GM21723 (cell line): ENCODE data around the gene SLC43A1.

ENCODE experiments used
- ATAC-seq: cut with Tn5 transposase; IDR thresholded peaks from one replicate; pipeline ENCODE4 v1.9.1; 2021; ENCODE audit warnings: mild to moderate bottlenecking, moderate library complexity; ENCODE audit not compliant: unreplicated experiment

The SLC43A1 gene

DNA sequence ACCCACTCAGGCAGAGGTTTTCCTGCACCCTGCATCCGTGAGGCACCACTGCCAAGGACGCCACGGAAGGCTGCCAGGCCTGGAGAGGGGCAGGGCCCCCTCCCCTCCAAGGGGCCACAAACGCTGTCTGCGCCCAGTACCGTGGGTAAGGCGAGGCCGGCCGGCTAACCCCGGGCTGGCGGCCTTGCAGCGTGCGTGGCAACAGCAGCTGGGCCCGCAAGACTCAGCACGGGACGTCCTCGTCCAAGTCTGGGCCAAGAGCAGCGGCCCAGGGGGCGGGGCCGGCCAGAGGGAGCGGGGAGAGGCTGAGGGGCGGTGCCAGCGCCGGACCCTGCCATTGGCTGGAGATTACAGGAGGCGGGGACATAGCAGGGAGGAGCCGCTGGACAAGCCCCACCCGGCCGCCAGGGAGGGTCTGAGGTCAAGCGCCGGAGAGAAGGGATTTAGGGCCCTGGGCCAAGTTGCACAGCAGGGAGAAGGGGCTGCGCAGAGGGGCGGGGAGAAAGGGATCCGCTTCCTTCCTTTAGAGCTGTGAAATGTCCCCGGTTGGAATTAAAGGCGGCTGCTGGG, 16.0 kb downstream of the SLC43A1 start:
- ATAC-seq, result peak; percentile 93

DNA sequence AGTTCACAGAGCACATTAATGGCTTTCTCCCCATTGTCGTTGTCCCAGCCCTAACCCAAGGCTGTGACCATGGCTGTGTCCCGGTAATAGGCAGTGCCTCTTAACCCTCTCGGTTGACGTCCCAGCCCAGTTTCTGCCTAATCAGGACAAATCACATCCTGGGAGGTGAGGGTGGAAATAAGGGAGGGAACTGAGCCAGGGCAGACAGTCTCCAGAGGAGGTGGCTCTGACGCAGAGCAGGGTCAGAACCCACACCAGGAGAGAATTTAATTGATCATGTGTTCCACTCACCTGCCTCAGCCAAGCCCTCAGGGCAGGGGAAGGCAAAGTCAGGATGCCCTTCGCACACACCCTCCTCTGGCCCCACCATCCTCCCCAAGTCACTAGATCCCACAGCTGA, 17.0 kb downstream of the SLC43A1 start:
- ATAC-seq, result no peak

DNA sequence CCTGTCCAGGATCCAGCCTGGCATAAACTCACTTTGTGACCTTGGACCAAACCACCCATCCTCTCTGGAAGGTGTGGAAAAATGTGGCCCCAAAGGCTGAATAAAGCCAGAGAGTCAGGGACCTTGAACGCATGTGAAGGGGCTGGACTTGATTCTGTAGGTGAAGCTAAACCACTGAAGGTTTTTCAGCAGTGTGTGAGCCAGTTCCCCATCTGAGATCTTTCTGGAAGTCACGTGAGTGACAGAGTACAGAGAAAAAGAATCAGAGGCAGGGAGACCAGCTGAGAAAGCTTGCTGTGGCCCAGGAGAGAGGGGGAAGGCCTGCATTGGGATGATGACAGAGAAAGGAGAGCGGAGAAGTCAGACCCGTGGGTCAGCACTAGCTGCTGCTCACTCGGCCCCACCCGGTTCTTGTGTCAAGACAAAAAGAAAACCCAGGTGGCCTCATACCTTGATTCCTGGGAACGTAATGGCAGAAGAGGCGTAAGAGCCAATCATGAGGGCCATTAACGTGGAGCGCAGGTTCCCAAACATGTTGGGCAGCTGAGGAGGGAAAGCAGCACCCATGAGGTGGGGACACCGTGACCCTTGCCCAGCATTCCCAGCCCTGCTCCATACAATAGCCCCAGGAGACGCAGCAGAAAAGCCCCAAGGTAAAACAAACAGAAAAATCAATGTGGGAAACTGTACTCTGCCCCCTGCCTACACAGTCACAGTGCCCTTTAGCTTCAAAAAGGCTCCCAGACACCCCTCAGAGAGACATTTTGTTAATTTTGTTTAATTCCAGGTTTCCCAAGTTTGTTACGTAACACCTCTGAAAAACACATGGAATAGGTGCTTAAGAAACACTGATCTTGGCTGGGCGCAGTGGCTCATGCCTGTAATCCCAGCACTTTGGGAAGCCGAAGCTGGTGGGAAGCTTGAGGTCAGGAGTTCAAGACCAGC, 17.9 kb downstream of the SLC43A1 start:
- no peak for ATAC-seq

DNA sequence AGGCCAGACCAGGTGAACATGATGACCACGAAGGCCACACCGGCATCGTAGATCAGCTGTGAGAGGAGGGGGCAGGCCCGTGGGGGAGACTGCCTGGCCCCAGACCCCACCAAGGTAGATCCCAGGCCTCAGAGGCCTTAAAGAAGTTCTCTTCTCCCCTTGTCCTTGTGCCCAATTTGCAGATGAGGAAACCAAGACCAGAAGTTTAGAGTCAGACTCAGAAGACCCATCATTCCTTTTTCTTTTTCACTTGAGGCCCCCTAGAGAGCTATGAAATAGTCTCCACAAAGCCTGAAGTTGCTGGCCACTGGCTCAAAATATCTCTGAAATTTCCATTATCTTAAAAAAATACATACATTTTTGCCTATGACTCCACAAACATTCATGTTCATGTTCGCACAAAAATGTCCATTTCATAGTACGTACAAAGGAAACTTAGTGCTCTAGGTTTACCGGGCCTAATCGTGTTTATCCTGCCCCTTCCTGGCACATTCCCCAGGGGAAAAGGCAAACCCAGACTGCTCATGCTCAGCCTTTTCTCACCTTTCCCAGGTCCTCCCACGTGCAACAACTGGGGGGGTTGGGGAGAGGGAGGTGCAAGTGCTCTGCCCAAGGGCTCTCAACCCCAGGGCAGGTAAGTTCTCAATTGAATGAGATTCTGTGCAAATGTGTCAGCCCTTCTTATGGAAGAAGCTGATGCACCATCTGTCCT, 19.2 kb downstream of the SLC43A1 start:
- no peak for ATAC-seq

DNA sequence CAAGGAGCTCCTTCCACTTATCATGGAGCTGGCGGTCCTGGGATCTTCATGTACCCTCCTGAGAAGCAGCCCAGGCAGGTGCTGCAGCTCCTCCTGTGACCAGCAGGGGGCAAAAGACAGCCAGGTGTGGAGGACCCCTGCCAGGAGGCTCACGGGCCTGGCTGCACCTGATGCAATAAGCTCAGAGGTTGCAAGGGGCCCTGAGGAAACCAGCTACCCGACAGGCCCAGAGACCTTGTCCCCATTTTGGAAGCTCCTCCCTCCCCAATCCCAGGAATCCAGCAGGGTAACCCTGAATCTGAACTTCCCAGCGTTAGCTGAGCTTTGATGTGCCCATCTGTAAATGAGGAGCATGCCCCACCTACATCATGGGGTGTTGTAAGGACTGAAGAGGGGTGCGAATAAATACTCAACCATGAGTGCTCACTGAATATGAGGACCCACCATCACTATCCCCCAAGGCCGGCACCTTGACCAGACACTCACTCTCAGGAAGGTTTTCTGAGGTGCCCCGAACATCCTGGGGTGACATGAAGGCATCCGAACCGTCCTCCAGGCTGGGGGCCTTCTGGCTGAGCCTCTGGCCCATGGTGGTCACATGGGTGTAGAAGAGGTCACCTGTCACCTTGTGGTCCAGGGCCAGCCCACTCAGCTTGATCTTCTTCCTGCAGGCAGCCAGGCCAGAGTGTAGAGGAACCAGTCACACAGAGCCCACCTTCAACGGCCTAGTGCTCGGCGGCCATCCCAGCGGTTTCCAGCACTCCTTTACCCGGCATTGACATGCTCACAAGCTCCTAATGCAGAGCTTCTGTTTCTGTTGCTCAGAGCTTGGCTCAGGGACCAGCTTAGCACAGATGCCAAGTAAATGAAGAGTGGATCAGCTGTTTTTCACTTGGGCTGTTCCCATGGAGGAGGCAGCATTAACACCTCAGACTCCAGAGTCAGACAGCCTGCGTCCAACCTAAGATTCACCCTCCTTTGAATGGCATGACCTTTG, 21.7 kb downstream of the SLC43A1 start:
- peak; percentile 84 for ATAC-seq

DNA sequence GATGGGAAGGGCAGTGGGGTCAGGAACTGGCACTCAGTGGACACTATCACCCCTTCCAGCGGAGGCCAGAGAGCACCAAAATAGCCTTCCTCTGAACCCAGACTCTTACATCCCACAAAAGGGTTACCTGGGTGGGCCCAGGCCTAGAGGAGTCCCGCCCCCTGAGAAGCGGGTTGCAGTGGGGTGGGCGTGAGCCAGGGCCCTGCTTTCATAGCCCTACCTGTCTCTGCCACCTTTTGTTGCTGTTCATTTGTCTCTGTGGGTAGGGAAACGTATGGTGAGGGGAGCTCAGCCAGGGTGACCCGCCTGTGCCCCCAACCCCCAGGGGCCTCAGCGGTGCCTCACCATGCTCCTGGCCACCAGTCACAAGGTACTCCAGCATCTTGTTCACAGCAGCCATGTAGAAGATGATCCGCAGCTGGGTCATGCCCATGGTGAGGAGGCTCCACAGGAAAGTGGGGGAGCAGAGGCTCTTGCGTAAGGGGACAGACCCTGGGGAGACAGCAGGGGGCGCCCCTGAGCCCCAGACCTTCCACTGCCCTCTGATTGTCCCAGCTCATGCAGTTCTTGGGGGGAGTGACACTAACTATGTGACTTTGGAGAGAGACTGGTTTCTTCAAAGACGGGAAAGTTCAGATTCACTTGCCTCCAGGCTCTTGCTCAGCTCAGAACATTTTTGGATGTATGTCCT, 24.0 kb downstream of the SLC43A1 start:
- no peak for ATAC-seq

DNA sequence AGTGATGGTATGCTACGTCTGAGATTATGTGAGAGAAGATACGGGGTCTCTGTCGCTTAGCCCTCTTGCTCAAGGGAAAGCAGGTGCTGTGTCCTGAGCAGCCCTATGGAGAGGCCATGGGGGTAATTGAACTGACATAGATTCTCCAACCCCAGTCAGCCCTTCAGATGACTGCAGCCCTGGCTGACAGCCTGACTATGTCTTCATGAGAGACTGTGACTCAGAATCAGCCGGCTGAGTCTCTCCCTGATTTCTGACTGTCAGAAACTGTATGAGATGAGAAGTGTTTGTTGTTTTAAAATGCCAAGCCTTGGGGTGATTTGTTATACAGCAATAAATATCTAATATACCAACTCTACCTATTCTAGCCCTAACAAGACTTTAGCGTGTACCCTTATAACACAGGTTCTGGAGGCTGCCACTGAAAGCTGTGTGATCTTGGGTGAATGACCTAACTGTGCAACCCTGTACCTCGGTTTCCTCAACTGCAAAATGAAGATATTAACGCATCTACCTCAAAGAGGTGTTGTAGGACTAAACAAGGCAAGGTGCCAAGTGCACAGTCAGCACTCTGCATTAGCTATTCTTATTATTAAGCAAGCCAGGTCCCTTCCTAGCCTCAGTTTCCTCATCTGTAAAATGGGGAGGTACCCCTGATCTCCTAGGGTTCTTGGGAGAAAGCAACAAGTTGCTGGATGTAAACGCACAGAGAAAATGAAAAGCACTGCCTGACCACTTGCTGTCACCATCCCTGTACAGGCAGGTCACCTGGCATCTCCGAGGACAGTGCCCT, 24.9 kb downstream of the SLC43A1 start:
- no peak for ATAC-seq

DNA sequence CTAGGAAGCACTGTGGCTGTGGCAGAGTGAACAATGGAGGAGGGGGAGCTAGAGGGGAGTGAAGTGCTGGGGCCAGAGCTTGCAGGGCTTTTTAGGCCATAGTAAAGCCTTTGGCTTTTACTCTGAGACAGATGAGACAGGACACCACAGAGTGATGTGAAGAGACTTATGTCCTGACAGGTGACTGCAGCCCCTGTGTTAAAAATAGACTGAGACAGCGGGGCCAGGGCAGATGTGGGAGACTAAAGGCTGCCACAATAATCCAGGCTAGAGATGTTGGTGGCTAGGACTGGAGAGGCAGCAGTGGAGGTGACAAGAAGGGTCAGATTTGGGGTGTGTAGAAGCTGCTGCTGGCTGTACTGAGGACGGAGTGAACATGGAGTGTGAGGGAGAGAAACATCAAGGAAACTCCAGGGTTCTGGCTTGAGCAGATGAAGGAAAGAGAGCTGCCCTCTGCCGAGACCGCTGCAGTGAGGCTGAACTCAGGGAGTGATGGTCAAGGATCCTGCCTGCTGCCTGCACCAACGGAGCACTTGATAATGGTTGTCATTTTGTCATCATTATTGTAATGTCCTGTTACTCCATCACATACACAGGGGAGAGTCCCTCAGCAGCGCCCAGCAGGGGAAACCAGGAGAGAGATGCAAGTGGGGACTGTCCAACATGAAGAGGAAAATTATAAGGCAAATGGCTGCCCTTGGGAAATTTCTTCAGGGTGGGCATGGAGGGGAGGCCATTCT, 27.4 kb downstream of the SLC43A1 start:
- no peak for ATAC-seq

DNA sequence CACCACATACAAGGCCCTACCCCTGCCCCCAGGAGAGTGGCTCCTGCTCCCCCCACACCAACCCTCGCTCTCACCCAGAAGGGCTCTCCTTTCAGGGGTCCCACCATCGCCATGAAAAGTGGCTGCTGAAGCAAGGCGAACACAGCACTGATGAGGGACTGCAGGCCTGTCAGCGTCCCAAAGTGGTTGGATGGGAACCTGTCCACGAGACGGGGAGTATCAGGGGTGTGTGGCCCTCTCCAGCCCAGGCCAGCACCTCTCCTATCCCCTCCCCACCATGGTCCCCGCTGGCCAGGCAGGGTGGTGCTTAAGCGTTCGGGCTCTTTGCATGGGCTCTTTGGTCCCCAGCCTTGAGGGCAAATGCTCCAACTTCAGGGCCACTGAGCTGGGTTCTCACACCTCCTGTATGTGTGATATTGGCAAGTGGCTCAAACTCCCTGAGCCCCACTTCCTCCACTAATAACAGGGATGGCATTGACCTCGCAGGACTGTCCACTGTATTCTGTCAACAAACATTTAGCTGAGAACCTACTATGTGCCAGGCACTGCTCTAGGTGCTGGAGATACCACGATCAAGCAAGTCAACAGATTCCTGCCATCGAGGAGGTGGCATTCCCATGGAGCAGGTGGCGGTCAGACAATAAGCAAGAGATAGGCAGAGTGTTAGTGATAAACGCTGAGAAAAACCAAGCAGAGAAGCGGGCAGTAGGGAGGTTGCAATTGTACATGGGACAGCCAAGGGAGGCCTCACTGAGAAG, 28.3 kb downstream of the SLC43A1 start:
- ATAC-seq, result no peak

DNA sequence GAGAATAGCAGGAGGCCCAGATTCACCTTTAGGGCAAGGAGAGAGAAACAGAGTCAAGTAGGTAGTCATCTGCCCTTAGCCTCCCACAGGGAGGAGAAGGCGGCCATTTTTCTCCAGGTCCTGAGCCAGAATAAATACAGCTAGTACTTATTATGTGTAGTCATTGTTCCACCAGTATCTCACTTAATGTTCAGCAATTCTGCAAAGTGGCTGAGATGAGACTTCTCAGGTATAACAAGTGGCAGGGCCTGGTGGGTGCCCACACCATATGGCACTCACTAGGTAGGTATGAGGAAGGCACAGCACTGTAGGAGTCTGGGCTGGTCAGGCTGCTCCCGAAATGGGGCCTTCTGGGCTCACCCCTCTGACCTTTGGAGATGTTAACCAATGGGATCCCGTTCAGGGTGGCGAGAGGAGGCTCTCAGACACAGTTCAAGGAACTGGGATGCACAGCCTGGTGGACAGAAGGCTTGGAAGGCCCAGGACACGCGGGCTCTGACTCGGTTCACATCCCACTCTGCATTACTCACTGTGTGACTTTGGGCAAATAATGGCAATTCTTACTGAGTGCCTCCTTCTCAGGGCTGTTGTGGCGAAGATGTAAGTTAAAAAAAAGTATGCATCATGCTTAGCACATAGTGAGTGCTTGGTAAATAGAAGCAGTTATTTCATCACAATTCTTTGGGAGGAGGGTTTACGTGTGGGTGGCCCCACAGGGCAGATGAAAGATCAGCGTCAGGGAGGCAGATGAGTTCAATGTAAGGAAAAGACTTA, 30.1 kb downstream of the SLC43A1 start:
- ATAC-seq, result no peak

DNA sequence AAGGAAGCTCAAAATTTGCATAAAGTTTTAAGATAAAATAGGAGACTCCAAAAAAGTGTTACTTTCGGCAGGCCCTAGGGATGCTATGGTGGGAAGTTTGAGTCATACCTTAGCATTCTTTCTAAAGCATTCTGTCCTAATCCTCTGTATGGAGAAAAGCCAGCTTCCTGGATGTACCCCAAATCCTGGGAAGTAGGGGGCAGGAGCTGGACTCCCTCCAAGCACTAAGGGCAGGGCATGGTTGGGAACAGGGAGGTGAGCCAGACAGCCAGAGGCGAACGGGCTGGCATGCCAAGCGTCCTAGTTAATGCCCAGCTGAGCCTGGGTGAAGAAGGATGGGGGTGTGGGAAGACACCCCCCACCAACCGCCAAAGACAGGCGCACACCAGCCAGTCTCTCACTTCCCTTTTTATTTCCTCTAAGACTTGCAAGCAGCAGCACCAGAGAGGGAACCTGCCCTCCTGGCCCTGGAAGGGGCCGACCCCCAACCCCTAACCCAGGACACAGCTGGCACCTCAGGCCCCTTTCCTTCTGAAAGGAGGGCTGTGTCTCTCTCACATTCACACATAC, 31.3 kb downstream of the SLC43A1 start:
- ATAC-seq, result no peak

DNA sequence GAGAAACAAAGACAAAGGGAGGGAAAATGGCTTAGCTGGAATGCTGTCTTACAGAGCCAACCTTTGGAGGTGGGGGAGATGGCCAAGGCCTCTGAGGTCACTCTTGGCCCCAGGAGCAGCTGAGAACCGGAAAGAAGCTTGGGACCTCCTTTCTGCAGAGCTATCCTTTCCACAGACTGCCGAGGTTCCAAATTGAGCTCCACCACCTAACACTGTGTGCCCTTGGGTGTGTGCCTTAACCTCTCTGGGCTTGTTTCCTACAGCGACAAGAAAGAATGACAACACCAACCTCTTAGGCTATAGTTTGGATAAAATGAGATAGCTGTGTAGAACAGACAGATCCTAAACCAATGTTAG, 32.0 kb downstream of the SLC43A1 start:
- no peak for ATAC-seq

DNA sequence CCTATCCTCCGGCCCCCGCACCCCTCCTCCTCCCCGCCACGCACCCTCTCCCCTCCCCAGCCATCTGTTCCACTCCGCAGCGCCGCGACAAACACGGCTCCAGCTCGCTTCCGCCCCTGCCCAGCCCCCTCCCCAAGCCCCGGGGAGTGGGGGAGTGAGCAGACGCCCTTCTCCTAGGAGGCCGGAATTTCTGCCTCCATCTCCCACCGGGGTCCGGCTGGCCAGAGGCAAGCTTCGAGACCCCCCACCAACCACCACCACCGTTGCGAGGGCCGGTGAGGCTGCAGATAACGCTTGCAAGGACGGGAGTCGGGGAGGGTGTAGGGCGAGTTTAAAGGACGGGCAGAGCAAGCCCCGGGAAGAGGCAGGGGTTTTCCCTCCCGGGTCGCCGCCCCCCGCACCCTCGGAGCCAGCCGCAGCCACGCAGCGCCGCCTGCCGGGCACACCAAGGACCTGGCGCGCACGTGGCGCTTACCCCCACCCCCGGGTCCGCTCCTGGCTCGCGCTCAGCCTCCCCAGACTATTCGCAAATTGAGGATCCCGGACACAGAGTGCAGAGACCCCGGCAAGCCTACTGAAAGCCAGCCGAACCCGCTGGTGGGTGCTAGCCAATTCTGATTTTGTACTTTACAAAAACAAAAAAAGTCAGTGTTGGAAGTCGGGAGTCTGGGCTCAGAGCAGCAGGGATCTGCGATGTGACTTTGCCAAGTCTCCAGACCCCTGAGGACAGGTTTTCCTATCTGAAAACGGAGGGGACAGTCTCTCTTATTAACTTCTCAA, 32.5 kb downstream of the SLC43A1 start:
- peak; percentile 60 for ATAC-seq

DNA sequence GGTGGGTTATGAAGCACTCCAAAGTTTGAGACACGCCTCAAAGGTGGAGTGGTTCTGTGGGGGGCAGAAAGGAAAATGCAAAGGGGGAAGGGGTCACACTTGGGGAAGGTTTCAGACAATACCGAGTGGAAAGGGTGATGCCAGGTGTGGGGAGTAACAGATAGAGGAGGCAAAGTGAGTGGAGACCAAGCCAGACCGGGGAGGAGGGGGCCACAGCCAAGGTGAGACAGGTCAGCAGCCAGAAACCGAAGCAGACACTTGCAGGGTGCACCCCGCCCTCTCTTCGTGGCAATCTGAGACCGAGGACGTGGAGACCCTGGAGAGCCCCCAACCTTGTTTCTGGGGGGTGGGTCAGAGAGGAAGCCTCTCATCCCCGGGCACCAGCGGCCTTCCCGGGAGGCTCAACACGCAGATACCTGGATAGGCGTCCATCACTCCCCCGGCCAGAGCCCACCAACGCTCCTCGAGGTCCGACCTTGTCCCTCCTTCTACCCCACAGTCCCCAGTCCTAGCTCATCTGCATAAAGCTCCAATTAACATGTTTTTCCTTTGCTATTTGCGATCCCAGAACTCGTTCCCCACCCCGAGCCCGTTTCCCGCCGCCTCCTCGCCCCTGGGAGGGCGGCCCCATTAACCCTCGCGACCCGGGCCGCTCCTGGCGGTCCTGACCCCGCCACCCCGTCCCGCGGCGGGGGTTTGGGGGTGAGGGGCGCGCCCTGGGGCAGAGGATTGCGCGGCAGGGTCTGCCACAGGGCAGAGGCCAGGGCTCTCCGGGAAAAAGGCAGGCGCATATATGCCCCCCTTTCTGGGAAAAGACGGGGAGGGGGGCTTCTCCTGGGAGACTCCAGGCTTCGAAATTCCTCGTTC, 33.4 kb downstream of the SLC43A1 start:
- ATAC-seq, result no peak

DNA sequence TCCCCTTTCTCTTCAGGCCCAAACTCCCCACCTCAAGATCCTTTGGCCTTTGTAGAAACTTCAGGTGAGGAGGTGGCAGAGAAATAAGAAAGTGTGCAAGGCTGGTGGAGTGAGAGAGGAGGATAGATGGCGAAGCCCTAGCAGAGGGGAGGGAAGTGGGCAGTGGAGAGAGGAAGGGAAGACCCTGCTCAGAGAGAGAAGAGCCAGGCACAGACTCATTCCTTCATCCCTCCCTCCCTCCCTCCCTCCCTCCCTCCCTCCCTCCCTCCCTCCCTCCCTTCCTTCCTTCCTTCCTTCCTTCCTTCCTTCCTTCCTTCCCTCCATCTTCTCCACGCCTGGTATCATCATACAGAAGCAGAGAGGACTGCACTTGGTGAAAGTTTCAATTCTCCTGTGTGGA, 34.2 kb downstream of the SLC43A1 start:
- ATAC-seq, result no peak
